Peyer's patch (tissue), 4 donors: ENCODE results near the gene IVD.

Experiments used
- CTCF ChIP-seq, 6 experiments: fragments of 450-650 bp in 4 of 6; fragments of 200-600 bp in 2 of 6; sonication (generic) in 1 of 6; IDR thresholded peaks; one replicate each; pipeline ENCODE4 v1.5.1; 2017 to 2019; ENCODE audit warnings: antibody characterized with exemption in 6 of 6, mild to moderate bottlenecking in 3 of 6, moderate library complexity in 1 of 6
- POLR2A ChIP-seq, 2 donors: fragments of 450-650 bp; IDR thresholded peaks; one replicate each; pipeline ENCODE4 v1.5.1; 2017; ENCODE audit warnings: antibody characterized with exemption in 2 of 2, mild to moderate bottlenecking in 2 of 2, moderate library complexity in 2 of 2

DNA sequence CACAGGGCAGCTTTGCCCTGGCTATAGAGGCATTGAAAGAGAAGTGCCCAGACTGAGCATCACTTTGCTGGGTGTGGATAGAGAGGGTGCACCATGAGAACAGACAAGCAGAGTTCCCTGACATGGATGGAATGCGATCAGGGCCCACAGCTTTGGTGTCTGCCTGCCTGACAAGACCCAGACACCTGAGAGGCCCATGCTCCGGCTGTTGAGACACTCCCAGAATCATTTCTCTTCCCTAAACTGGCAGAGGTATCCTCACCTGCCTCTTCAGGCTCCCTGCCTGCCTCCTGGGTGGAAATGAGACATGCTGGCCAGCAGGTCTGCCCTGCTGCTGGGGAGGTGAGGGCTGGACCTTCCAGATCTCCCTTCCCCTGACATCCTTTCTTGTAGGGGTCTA is 54.8 kb downstream of the IVD start:
- TF ChIP-seq CTCF (IDR thresholded peaks at IDR 0.05) (no peak), POLR2A (IDR thresholded peaks at IDR 0.05) (no peak)
